ENCODE results near the gene CCR4. TPM values are rescaled to one million over a fixed set of nuclear protein-coding genes. Genes with fewer than 3 reads are reported as not detected.
"Not testable (repeated sequence)": the region's sequence is repeated elsewhere in the genome, so short reads cannot be mapped to it uniquely, and the experiment has no call there.

Gene CCR4
- total and polyA plus RNA-seq, 2 of the 4 experiments (the other 2 are of a cell fraction), result not detected

- in situ Hi-C loops (cut with MboI; ENCODE audit: low sequenced_read_pairs), result loop anchor here (5.0 kb wide), 1 partner anchor 194 kb away; no protein-coding TSS in a partner anchor
- intact Hi-C loops (cut with micrococcal nuclease), result loop anchor here (10.0 kb wide), 1 partner anchor 116 kb away; the partner anchor contains the start of gene TRIM71
Observed at GRCh38 chr3:32931273-32931672, 20.2 kb upstream of the CCR4 start.

More at GRCh38 chr3:32931273-32931672, 20.2 kb upstream of the CCR4 start:
- WGBS, 2 experiments (ENCODE audit: extremely low coverage in 2 of 2, insufficient read length in 1 of 2), result no CpG with 5 or more reads among the region's 2 CpGs
- H3K9me3 ChIP-seq (ENCODE audit: control insufficient read depth, insufficient read depth, low read length); H2AK5ac ChIP-seq (ENCODE audit: low read depth, low read length); H3K9ac ChIP-seq (ENCODE audit: low read depth, low read length); H3K79me1 ChIP-seq (ENCODE audit: low read depth in 1 of 2, low read length in 2 of 2); H3K27ac ChIP-seq (ENCODE audit: insufficient read depth, low read length); DNase-seq; ATAC-seq (ENCODE audit: low read depth); H2BK120ac ChIP-seq (ENCODE audit: low read depth, low read length); BruUV-seq (replicated peaks); H3K4me2 ChIP-seq (ENCODE audit: low read depth, low read length); H3K4me3 ChIP-seq (ENCODE audit: insufficient read depth, low read depth, low read length); H4K20me1 ChIP-seq (ENCODE audit: insufficient read depth, low read length); H4K91ac ChIP-seq (ENCODE audit: insufficient read depth, low read depth, low read length); H4K5ac ChIP-seq (ENCODE audit: low read depth, low read length); H3K23ac ChIP-seq (ENCODE audit: low read depth, low read length); H3K36me3 ChIP-seq (ENCODE audit: control insufficient read depth, insufficient read depth, low read length); dilution Hi-C loops (cut with HindIII; ENCODE audit: low sequenced_read_pairs, unreplicated experiment); H3K56ac ChIP-seq (ENCODE audit: extremely low read depth, insufficient read depth, low read length); POLR2A ChIA-PET (ENCODE audit: unreplicated experiment); H2BK20ac ChIP-seq (ENCODE audit: low read depth, low read length); H2AFZ ChIP-seq (replicated peaks; ENCODE audit: low read length, poor library complexity); H3K4me1 ChIP-seq (ENCODE audit: control insufficient read depth, insufficient read depth, low read length); H2AK9ac ChIP-seq (replicated peaks; ENCODE audit: low read depth, low read length, poor library complexity); H2BK15ac ChIP-seq (ENCODE audit: low read depth, low read length); H2BK5ac ChIP-seq (ENCODE audit: low read depth, low read length, poor library complexity, severe bottlenecking); H3K27me3 ChIP-seq (ENCODE audit: control insufficient read depth, insufficient read depth, low read length); H3K4ac ChIP-seq (ENCODE audit: low read depth, low read length); H4K8ac ChIP-seq (ENCODE audit: low read depth in 2 of 2, low read length in 2 of 2); H3K18ac ChIP-seq (ENCODE audit: low read depth, low read length); H3K9me1 ChIP-seq (ENCODE audit: insufficient read depth, low read length); H3K14ac ChIP-seq (replicated peaks; ENCODE audit: low read depth, low read length): not testable (repeated sequence)
- CTCF ChIA-PET, result interaction anchor here (0.6 kb wide), 1 partner anchor 909 kb away, joined by 3 read pairs; no protein-coding TSS in a partner anchor
